GM23248 (cell line): ENCODE measurements around the gene RASSF9. TPM values are rescaled to one million over a fixed set of nuclear protein-coding genes. Genes with fewer than 3 reads are reported as not detected.

Experiments
- DNase-seq: peaks from one replicate; pipeline ENCODE4 v3.0.0-alpha.2; 2015
- H2AFZ ChIP-seq: fragments of 200-600 bp; sonication (generic); 2 replicates; pipeline ENCODE4 v1.6.1; 2016; ENCODE audit warnings: antibody characterized with exemption
- H3F3A ChIP-seq: fragments of 200-600 bp; sonication (generic); 2 replicates; pipeline ENCODE4 v1.6.1; 2016; ENCODE audit warnings: mild to moderate bottlenecking, antibody characterized with exemption, mixed run types; ENCODE audit not compliant: insufficient read depth
- H3K27ac ChIP-seq: fragments of 200-600 bp; sonication (generic); 2 replicates; pipeline ENCODE4 v1.5.1; 2016; ENCODE audit warnings: mild to moderate bottlenecking
- H3K27me3 ChIP-seq: fragments of 200-600 bp; sonication (generic); replicated peaks from 2 replicates; pipeline ENCODE4 v1.6.1; 2016; ENCODE audit warnings: mild to moderate bottlenecking; ENCODE audit not compliant: insufficient read depth
- H3K36me3 ChIP-seq: fragments of 200-600 bp; sonication (generic); 2 replicates; pipeline ENCODE4 v1.6.1; 2016; ENCODE audit warnings: low read depth, mild to moderate bottlenecking
- H3K4me1 ChIP-seq: fragments of 200-600 bp; sonication (generic); 2 replicates; pipeline ENCODE4 v1.6.1; 2016; ENCODE audit warnings: mild to moderate bottlenecking; ENCODE audit not compliant: insufficient read depth
- H3K4me2 ChIP-seq: fragments of 200-600 bp; sonication (generic); one replicate; pipeline ENCODE4 v1.6.1; 2016; ENCODE audit warnings: mild to moderate bottlenecking; ENCODE audit not compliant: unreplicated experiment
- H3K4me3 ChIP-seq: fragments of 200-600 bp; sonication (generic); 2 replicates; pipeline ENCODE4 v1.5.1; 2016; ENCODE audit warnings: mild to moderate bottlenecking
- H3K79me2 ChIP-seq: fragments of 200-600 bp; sonication (generic); 2 replicates; pipeline ENCODE4 v1.6.1; 2016; ENCODE audit warnings: mild to moderate bottlenecking; ENCODE audit not compliant: insufficient read depth
- H3K9ac ChIP-seq: fragments of 200-600 bp; sonication (generic); 2 replicates; pipeline ENCODE4 v1.6.1; 2016; ENCODE audit warnings: mild to moderate bottlenecking
- H3K9me2 ChIP-seq: fragments of 200-600 bp; sonication (generic); 2 replicates; pipeline ENCODE4 v1.6.1; 2016; ENCODE audit warnings: mixed run types, mild to moderate bottlenecking, moderate library complexity; ENCODE audit not compliant: insufficient read depth
- H3K9me3 ChIP-seq: fragments of 200-600 bp; sonication (generic); one replicate; pipeline ENCODE4 v1.6.1; 2017; ENCODE audit warnings: low read depth
- H4K20me1 ChIP-seq: fragments of 200-600 bp; sonication (generic); 2 replicates; pipeline ENCODE4 v1.6.0; 2016; ENCODE audit not compliant: insufficient read depth
- EZH2 ChIP-seq: fragments of 200-600 bp; sonication (generic); IDR thresholded peaks from 2 replicates; pipeline ENCODE4 v1.6.1; 2018; ENCODE audit warnings: antibody characterized with exemption, mild to moderate bottlenecking; ENCODE audit not compliant: insufficient read depth, poor library complexity, severe bottlenecking
- EZH2phosphoT487 ChIP-seq: fragments of 200-600 bp; sonication (generic); IDR thresholded peaks from 2 replicates; pipeline ENCODE4 v1.6.1; 2018; ENCODE audit warnings: antibody characterized with exemption, moderate library complexity, mild to moderate bottlenecking, low read depth; ENCODE audit not compliant: insufficient read depth
- WGBS, 2 experiments: methylation state at CpG; one replicate each; pipeline ENCODE4 v1.1.6; 2015 to 2017; ENCODE audit warnings: low lambda C conversion rate in 2 of 2, low coverage in 1 of 2; ENCODE audit errors: missing lambda C conversion rate in 2 of 2; 5-methylcytosine and 5-hydroxymethylcytosine counted together
- in situ Hi-C: fragments of 300-500 bp; cut with MboI; formaldehyde crosslinking; loops from 2 replicates; pipeline ENCODE4 v1.15.0; 2020
- polyA plus RNA-seq: library from polyadenylated mRNA; unstranded; fragments of >200 nt; fragmentation: Nextera tagmentation; extraction: Ambion mirVana; gene quantifications from 2 replicates; pipeline ENCODE4 v1.2.1, GENCODE V29; 2016
- total RNA-seq: library from RNA; depleted of rRNA; stranded (reverse); fragments of >200 nt; shearing (Covaris generic); gene quantifications from 2 replicates; pipeline ENCODE4 v1.2.3, GENCODE V29; 2014

The RASSF9 gene
- total and polyA plus RNA-seq, 2 experiments from 2014 or later, result 0.86 to 1.5 TPM

GRCh38 chr12:85872497-85873091 lies 36.4 kb upstream of the RASSF9 start:
- H3K9me3 ChIP-seq, result no peaks in the 10 kb centered on the region
- DNase-seq, result peak; percentile 73
- H3K36me3 ChIP-seq, result no peaks in the 10 kb centered on the region
- 33 to 35% methylated on average over 3 of the region's 3 CpGs for WGBS, 2 experiments
- H3F3A ChIP-seq, result no peaks in the 10 kb centered on the region
- no peaks in the 10 kb centered on the region for H3K79me2 ChIP-seq
- H3K4me2 ChIP-seq, result no peak overlapping the region
- H4K20me1 ChIP-seq, result no peaks in the 10 kb centered on the region
- H3K4me1 ChIP-seq, result 0 out of 2 replicates have a peak, but pooled peaks cover 4% of the 10 kb centered on the region
- in situ Hi-C loops, result loop anchor here (10.0 kb wide), 1 partner anchor 388 kb away; no protein-coding TSS in a partner anchor
- no peak for TF ChIP-seq EZH2phosphoT487
- no peak for TF ChIP-seq EZH2
- H3K27me3 ChIP-seq, result 0 out of 2 replicates have a peak, but pooled peaks cover 4% of the 10 kb centered on the region
- no peak overlapping the region for H3K9ac ChIP-seq
- H3K9me2 ChIP-seq, result no peaks in the 10 kb centered on the region
- H2AFZ ChIP-seq, result no peak overlapping the region
- H3K27ac ChIP-seq, result no peak overlapping the region
- no peak overlapping the region for H3K4me3 ChIP-seq

GRCh38 chr12:85866986-85867776 lies 31.0 kb upstream of the RASSF9 start:
- Histone ChIP-seq H3K4me2 (peak overlapping the region; percentile 54), H3F3A (no peaks in the 10 kb centered on the region), H3K79me2 (no peaks in the 10 kb centered on the region), H2AFZ (peak overlapping the region; percentile 59), H3K36me3 (no peaks in the 10 kb centered on the region), H3K27me3 (no peaks in the 10 kb centered on the region), H3K9me3 (no peaks in the 10 kb centered on the region), H3K9ac (no peak overlapping the region), H3K4me1 (0 out of 2 replicates have a peak, but pooled peaks cover 9% of the 10 kb centered on the region), H3K27ac (no peak overlapping the region), H4K20me1 (no peaks in the 10 kb centered on the region), H3K4me3 (peak overlapping the region; percentile 37; the same call in 1 of the 2 replicates), H3K9me2 (no peaks in the 10 kb centered on the region)
- 15 to 19% methylated on average over 5 of the region's 5 CpGs for WGBS, 2 experiments
- TF ChIP-seq EZH2phosphoT487 (no peak), EZH2 (no peak)
- in situ Hi-C loops, result no loop called here
- DNase-seq, result peak; percentile 71

GRCh38 chr12:85865890-85866289 lies 29.7 kb upstream of the RASSF9 start:
- no peaks in the 10 kb centered on the region for H4K20me1 ChIP-seq
- H3K4me3 ChIP-seq, result no peak overlapping the region
- no peak overlapping the region for H3K4me2 ChIP-seq
- H3K27ac ChIP-seq, result no peak overlapping the region
- H3K27me3 ChIP-seq, result no peaks in the 10 kb centered on the region
- H2AFZ ChIP-seq, result no peak overlapping the region
- in situ Hi-C loops, result no loop called here
- 0 out of 2 replicates have a peak, but pooled peaks cover 9% of the 10 kb centered on the region for H3K4me1 ChIP-seq
- no peaks in the 10 kb centered on the region for H3K9me3 ChIP-seq
- DNase-seq, result peak; percentile 41
- H3K9me2 ChIP-seq, result no peaks in the 10 kb centered on the region
- H3F3A ChIP-seq, result no peaks in the 10 kb centered on the region
- H3K79me2 ChIP-seq, result no peaks in the 10 kb centered on the region
- no peaks in the 10 kb centered on the region for H3K36me3 ChIP-seq
- 67 to 72% methylated on average over 6 of the region's 6 CpGs for WGBS, 2 experiments
- H3K9ac ChIP-seq, result no peak overlapping the region
- TF ChIP-seq EZH2phosphoT487, result no peak
- TF ChIP-seq EZH2, result no peak

GRCh38 chr12:85856966-85857365 lies 20.8 kb upstream of the RASSF9 start:
- Histone ChIP-seq H3F3A (no peaks in the 10 kb centered on the region), H4K20me1 (no peaks in the 10 kb centered on the region), H3K27me3 (no peaks in the 10 kb centered on the region), H3K27ac (no peak overlapping the region), H3K4me3 (no peak overlapping the region), H3K4me1 (no peaks in the 10 kb centered on the region), H3K4me2 (no peak overlapping the region), H3K36me3 (no peaks in the 10 kb centered on the region), H3K79me2 (no peaks in the 10 kb centered on the region), H2AFZ (no peak overlapping the region), H3K9me2 (no peaks in the 10 kb centered on the region), H3K9ac (no peak overlapping the region), H3K9me3 (no peaks in the 10 kb centered on the region)
- 61 to 80% methylated on average over 3 of the region's 3 CpGs for WGBS, 2 experiments
- no peak for TF ChIP-seq EZH2
- TF ChIP-seq EZH2phosphoT487, result no peak
- in situ Hi-C loops, result no loop called here
- DNase-seq, result no peak
